Esophagus squamous epithelium (tissue), 5 donors: Measurements from ENCODE around the gene TMEM252. TPM values are rescaled to one million over a fixed set of nuclear protein-coding genes. Genes with fewer than 3 reads are reported as not detected.

Experiments
- DNase-seq: peaks from one replicate; lab custom pipeline; 2025; lab: John Stamatoyannopoulos, UW
- H3K27ac ChIP-seq, 4 donors: fragments of 200-600 bp; sonication (generic); one replicate each; pipeline ENCODE4 v1.5.1; 2016 to 2019; ENCODE audit warnings: mild to moderate bottlenecking in 1 of 4
- H3K27me3 ChIP-seq, 4 donors: fragments of 200-600 bp; sonication (generic); 1 replicate in 3 of 4; 2 replicates in 1 of 4; pipeline versions ENCODE4 v1.5.1 to v1.6.0; 2017 to 2021; ENCODE audit warnings: antibody characterized with exemption in 1 of 4
- H3K36me3 ChIP-seq, 3 donors: fragments of 200-600 bp; sonication (generic); one replicate each; pipeline ENCODE4 v1.5.1; 2016 to 2019
- H3K4me1 ChIP-seq, 3 donors: fragments of 200-600 bp; sonication (generic); one replicate each; pipeline ENCODE4 v1.5.1; 2017 to 2019
- H3K4me3 ChIP-seq, 4 donors: fragments of 200-600 bp; sonication (generic); 1 replicate in 3 of 4; 2 replicates in 1 of 4; pipeline ENCODE4 v1.5.1; 2016 to 2019; ENCODE audit warnings: mild to moderate bottlenecking in 2 of 4, moderate library complexity in 1 of 4
- H3K9me3 ChIP-seq, 3 donors: fragments of 200-600 bp; sonication (generic); one replicate each; pipeline ENCODE4 v1.5.1; 2016 to 2019
- CTCF ChIP-seq, 6 experiments: fragments of 450-650 bp in 4 of 6; fragments of 200-600 bp in 2 of 6; sonication (generic) in 2 of 6; IDR thresholded peaks; one replicate each; pipeline ENCODE4 v1.5.1; 2016 to 2019; ENCODE audit warnings: antibody characterized with exemption in 6 of 6, mild to moderate bottlenecking in 4 of 6, moderate library complexity in 4 of 6
- POLR2A ChIP-seq, 4 donors: fragments of 450-650 bp; IDR thresholded peaks; one replicate each; pipeline ENCODE4 v1.6.1; 2017; ENCODE audit warnings: antibody characterized with exemption in 4 of 4, mild to moderate bottlenecking in 4 of 4, moderate library complexity in 3 of 4
- WGBS, 2 donors: methylation state at CpG; one replicate each; pipeline ENCODE4 v1.1.5; 2018; 5-methylcytosine and 5-hydroxymethylcytosine counted together
- intact Hi-C: fragments of 100-400 bp; cut with DNase I; formaldehyde crosslinking; loops from one replicate; pipeline ENCODE4 v1.15.0; 2022
- total RNA-seq, 4 donors: library from RNA; depleted of rRNA; stranded (reverse); fragments of >200 nt; gene quantifications; one replicate each; pipeline ENCODE4 v1.1.0, GENCODE V29; 2016
- donor health status: DM: yes; HTN: yes; CAD: no.

TMEM252 gene
- total RNA-seq, 4 donors from 2014 or later, result not detected

DNA sequence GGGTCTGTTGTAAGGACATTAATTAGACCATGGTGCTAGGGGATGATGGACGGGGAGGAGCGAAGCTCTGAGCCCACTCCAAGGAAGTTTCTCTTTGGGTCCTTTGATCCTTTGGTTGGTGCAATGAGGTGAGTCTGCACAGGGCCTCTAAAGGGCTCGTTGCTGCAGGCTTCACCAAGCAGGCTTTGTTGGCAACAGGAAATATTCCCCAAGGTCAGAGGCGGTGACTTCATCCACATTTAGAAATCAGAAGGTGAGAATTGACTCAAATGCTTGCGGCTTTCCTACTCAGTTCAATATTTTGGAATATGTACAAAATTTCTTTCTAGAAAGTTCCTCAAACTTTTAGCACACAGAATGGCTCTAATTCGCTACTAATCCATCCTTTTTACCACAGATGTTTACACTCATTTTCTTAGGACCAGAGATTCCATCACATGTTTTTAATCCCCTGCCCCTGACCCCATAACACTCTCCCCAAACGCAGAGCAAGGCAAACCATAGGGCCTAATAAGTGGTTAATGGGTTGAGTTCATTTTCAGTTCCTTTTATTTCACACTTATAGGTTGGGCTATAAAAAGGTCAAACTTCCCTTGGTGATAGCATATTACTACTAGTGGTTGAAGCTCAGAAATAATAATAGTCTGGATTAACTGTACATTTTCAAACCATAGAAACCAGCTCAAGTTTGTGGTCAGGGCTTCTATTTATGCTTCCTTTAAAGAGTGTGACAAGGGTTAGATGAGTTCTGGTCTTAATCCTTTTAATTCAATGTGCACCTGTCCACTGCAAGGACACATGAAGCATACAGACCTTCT is 37.3 kb upstream of the TMEM252 start:
- intact Hi-C loops, result no loop called here
- H3K9me3 ChIP-seq, result no peaks in the 10 kb centered on the region
- no peak overlapping the region for H3K4me3 ChIP-seq
- no peak overlapping the region for H3K27ac ChIP-seq
- H3K36me3 ChIP-seq, result no peaks in the 10 kb centered on the region
- H3K27me3 ChIP-seq, result no peaks in the 10 kb centered on the region
- WGBS, 2 donors, result 66 to 73% methylated on average over 7 of the region's 7 CpGs
- no peak for DNase-seq
- H3K4me1 ChIP-seq, result no peaks in the 10 kb centered on the region
- TF ChIP-seq CTCF (IDR thresholded peaks at IDR 0.05) (no peak), POLR2A (IDR thresholded peaks at IDR 0.05) (no peak)

GRCh38 chr9:68575817-68576216 is 35.1 kb upstream of the TMEM252 start:
- Histone ChIP-seq H3K36me3 (no peaks in the 10 kb centered on the region), H3K27ac (no peak overlapping the region), H3K9me3 (no peaks in the 10 kb centered on the region), H3K27me3 (no peaks in the 10 kb centered on the region), H3K4me3 (no peak overlapping the region), H3K4me1 (no peaks in the 10 kb centered on the region)
- intact Hi-C loops, result no loop called here
- DNase-seq, result no peak
- 44 to 65% methylated on average over 4 of the region's 5 CpGs for whole genome bisulfite sequencing, 2 donors
- no peak for TF ChIP-seq CTCF (IDR thresholded peaks at IDR 0.05)
- TF ChIP-seq POLR2A (IDR thresholded peaks at IDR 0.05), result no peak

DNA sequence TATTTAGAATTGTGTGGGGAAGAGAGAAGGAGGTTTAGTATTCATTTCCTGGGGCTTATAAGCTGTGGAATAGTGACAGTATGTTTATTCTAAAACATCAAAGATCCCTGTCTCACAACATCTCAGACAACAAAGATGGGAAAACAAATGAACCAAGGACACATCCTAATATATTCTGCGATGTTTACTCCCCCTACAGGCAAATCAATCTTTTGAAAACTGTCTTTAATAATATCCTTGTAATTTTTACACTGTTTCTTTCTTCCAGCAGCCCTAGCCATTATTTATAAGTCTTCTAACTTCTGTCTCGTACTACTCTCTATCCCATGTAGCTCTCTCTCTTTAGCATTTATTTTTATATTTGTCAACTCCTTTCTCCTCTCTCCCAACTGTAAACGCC is 33.5 kb upstream of the TMEM252 start:
- intact Hi-C loops, result no loop called here
- H3K36me3 ChIP-seq, result no peaks in the 10 kb centered on the region
- TF ChIP-seq CTCF (IDR thresholded peaks at IDR 0.05), result peak in 3 of 6 experiments; percentile 15 to 25 (median 21)
- TF ChIP-seq POLR2A (IDR thresholded peaks at IDR 0.05), result no peak
- H3K4me1 ChIP-seq, result no peaks in the 10 kb centered on the region
- 50 to 59% methylated on average over 3 of the region's 3 CpGs for WGBS, 2 donors
- H3K4me3 ChIP-seq, result no peak overlapping the region
- no peaks in the 10 kb centered on the region for H3K9me3 ChIP-seq
- no peaks in the 10 kb centered on the region for H3K27me3 ChIP-seq
- DNase-seq, result no peak
- H3K27ac ChIP-seq, result no peak overlapping the region

DNA sequence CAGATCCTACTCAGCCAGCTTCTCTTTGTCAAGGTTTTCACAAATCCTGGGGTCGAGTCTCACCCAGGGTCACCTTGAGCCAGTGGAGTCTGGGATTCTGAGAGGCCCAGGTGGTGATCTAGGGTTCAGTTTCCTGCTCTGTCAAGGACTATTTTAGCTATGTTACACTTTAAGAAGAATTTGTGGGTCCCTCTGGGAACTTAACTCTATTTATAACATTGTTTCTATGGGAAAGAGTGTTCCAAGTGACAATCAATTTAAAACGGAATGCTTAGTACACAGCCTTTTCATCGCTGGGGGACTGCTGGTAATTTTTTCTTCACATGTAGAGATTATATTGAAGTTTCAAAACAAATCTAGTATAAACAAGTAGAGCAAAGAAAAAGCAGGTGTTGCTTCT is 26.9 kb upstream of the TMEM252 start:
- DNase-seq, result no peak
- Histone ChIP-seq H3K27me3 (no peaks in the 10 kb centered on the region), H3K4me1 (peaks cover 0 to 9% (median 0%) of the 10 kb centered on the region in 3 donors), H3K36me3 (no peaks in the 10 kb centered on the region), H3K9me3 (no peaks in the 10 kb centered on the region), H3K27ac (peak overlapping the region in 2 of 4 donors; percentile 7 to 67), H3K4me3 (no peak overlapping the region)
- TF ChIP-seq CTCF (IDR thresholded peaks at IDR 0.05) (no peak), POLR2A (IDR thresholded peaks at IDR 0.05) (no peak)
- intact Hi-C loops, result no loop called here
- WGBS, 2 donors, result 72 to 73% methylated on average over 2 of the region's 3 CpGs

DNA sequence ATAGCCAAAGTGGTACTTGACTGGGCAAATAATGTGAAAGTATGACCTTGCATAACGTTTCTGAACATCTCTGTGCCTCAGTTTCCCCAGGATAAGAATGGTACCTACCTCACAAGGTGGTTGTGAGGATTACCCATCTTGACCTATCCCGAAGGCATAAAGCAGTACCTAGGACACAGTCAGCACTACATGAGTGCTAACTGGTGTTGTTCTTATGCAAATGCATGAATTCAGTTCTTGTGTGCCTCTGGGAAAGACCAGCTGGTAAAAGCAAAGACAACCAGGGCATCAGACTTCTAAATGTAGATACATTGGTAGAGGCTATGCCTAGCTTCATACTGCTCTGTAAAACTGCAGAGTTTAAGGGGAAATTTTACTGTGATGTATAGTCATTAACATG is 21.8 kb upstream of the TMEM252 start:
- no peaks in the 10 kb centered on the region for H3K36me3 ChIP-seq
- intact Hi-C loops, result no loop called here
- H3K9me3 ChIP-seq, result no peaks in the 10 kb centered on the region
- WGBS, 2 donors, result 48 to 51% methylated on average over 2 of the region's 2 CpGs
- no peak for TF ChIP-seq POLR2A (IDR thresholded peaks at IDR 0.05)
- TF ChIP-seq CTCF (IDR thresholded peaks at IDR 0.05), result no peak
- DNase-seq, result no peak
- H3K4me1 ChIP-seq, result peaks cover 0 to 16% (median 16%) of the 10 kb centered on the region in 3 donors
- no peak overlapping the region for H3K4me3 ChIP-seq
- no peaks in the 10 kb centered on the region for H3K27me3 ChIP-seq
- H3K27ac ChIP-seq, result no peak overlapping the region
